DLD1 (cell line): Measurements from ENCODE around the gene YIPF2.
"Not testable (repeated sequence)": the region's sequence is repeated elsewhere in the genome, so short reads cannot be mapped to it uniquely, and the experiment has no call there.

Experiments
- in situ Hi-C: cut with HindIII; loops from 2 replicates; pipeline ENCODE4 v1.10.0; 2017; ENCODE audit warnings: low sequenced_read_pairs

YIPF2 gene

GRCh38 chr19:10941649-10942048 is 13.2 kb upstream of the YIPF2 start:
- in situ Hi-C loops: not testable (repeated sequence)

DNA sequence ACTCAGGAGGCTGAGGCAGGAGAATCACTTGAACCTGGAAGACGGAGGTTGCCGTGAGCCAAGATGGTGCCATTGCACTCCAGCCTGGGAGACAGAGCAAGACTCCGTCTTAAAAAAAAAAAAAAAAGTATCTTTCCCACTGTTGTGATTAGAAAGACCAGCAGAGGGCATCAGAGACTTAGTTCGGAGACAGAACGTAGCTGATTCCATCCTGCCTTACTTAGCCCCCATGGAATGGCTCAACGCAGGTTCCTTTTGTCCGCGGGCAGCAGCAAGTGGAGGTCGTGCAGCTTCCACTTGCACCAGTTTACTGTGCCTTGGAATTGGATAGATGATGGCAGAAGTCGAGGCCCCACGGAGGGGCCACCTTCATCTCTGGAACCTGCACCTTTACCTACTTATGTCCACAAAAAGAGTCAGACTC is 8.2 kb upstream of the YIPF2 start:
- in situ Hi-C loops: no loop called here

- in situ Hi-C loops: no loop called here
Measured at GRCh38 chr19:10935371-10936059, 7.1 kb upstream of the YIPF2 start.

- in situ Hi-C loops: no loop called here
Measured at GRCh38 chr19:10929402-10929794, 959 bp upstream of the YIPF2 start.

DNA sequence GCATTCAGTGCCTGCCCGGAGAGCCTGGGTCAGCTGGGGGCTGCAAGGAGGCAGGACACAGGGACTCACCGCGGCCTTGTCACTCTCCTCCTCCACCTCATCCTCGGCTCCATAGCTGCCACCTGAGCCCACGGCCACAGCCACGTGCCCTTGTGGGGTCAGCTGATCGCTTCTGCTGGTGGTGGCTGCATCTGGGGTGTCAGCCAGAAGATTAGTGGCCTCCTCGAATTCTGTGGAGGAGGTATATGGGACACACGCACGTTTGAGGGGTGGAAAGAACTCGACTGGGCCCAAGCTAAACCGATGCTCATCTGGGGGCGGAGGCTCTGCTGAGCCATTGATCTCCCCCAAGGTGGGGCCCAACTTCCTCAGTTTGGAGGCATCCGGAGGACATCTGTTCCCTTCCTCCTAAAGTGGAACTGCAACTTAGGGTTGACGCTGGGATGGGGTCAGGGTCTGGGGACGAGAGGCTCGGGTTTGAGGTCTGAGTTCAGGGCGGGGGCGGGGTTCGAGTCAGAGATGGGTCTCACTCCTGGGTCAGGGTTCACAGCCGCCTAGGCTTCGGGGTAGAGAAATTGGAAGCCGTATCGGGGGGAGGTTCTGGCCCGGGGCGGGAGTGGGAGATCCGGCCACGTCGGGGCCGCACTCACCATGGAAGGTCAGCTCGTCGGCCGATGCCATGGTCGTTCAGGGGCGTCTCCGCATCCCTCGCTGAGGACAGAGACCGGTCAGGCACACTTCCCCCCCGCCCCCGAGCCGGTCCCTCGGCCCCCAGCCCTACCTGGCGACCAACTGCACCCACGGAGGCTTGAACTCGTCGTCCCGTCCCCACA is 493 bp downstream of the YIPF2 start:
- in situ Hi-C loops: no loop called here

DNA sequence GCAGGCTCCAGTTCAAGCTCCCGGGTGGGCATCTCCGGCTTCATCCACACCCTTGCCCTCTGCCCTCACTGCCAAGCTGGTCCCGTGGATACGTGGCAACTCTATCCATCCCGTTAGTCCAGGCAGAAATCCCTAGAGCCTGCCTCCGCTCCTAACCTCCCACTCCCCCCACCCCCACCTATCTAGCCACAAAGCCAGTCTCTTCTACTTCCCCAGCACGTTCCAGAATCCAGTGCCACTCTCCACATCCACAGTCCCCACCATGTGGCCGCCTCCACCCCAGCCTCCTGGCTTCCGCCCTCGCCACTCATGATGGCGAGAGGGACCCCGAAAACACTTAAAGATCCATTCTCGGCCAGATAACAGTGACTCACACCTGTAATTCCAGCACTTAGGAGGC is 3.8 kb downstream of the YIPF2 start:
- in situ Hi-C loops: no loop called here

DNA sequence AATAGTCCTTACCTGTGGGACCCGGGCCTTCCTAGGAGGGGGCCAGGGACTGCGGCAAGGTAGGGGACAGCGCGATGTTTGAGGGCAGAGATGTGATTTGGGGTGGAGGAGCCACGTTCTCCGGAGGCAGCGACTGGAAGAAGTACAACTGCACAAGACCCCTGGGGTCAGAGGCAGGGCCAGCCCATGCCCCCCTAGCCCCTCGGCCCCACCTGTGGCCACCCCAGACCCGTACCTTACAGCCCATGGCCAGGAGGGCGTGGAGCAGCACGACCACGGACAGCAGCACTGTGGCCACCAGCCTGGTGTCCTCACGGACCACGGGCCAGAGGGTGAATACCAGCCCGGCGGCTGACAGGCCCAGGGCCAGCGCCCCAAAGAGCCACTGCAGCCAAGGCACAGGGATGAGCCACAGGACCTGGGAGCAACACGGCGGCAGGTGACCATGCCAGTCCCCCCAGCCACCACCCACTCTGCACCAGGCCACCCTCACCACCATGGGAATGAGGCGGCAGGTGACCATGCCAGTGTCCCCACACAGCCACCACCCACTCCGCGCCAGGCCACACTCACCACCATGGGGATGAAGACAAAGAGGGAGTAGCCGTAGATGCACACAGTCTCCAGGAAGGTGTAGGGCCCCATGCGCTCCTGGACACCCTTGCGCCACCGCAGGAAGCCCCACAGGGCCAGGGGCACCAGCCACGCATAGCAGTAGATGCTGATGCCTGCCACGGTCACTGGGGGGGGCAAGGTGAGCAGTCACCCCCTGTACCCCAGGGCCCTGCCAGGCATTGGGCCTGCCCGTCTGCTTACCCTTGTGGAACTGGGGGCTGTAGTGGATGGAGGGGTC is 5.0 kb downstream of the YIPF2 start:
- in situ Hi-C loops: no loop called here

DNA sequence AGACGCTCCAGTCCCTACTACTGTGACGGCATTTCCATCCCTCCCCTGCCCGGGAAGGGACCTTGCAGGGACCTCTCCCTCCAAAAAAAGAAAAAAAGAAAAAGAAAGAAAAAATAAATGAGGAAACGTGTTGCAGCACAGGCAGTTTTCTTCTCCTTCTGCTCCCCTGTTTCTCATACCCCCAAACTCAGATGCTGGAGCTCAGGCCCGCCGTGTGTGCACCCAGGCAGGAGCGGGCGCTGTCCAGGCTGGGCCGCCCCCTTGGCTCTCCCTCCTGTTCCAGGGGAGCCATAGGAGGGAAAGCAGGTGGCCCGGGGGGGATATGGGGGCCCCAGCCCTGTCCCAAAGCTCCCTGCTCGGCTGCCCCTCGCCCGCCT is 5.8 kb downstream of the YIPF2 start:
- in situ Hi-C loops: no loop called here

DNA sequence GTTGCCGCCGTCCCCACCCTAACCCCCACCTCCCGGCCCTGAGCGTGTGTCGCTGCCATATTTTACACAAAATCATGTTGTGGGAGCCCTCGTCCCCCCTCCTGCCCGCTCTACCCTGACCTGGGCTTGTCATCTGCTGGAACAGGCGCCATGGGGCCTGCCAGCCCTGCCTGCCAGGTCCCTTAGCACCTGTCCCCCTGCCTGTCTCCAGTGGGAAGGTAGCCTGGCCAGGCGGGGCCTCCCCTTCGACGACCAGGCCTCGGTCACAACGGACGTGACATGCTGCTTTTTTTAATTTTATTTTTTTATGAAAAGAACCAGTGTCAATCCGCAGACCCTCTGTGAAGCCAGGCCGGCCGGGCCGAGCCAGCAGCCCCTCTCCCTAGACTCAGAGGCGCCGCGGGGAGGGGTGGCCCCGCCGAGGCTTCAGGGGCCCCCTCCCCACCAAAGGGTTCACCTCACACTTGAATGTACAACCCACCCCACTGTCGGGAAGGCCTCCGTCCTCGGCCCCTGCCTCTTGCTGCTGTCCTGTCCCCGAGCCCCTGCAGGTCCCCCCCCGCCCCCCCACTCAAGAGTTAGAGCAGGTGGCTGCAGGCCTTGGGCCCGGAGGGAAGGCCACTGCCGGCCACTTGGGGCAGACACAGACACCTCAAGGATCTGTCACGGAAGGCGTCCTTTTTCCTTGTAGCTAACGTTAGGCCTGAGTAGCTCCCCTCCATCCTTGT is 6.4 kb downstream of the YIPF2 start:
- in situ Hi-C loops: no loop called here

- in situ Hi-C loops: no loop called here
Measured at GRCh38 chr19:10921199-10921909, 7.1 kb downstream of the YIPF2 start.

GRCh38 chr19:10920781-10921180 is 7.7 kb downstream of the YIPF2 start:
- in situ Hi-C loops: no loop called here

- in situ Hi-C loops: no loop called here
Measured at GRCh38 chr19:10920288-10920655, 8.2 kb downstream of the YIPF2 start.

GRCh38 chr19:10919352-10920287 is 8.8 kb downstream of the YIPF2 start:
- in situ Hi-C loops: no loop called here

- in situ Hi-C loops: no loop called here
Measured at GRCh38 chr19:10918359-10918758, 10.1 kb downstream of the YIPF2 start.

DNA sequence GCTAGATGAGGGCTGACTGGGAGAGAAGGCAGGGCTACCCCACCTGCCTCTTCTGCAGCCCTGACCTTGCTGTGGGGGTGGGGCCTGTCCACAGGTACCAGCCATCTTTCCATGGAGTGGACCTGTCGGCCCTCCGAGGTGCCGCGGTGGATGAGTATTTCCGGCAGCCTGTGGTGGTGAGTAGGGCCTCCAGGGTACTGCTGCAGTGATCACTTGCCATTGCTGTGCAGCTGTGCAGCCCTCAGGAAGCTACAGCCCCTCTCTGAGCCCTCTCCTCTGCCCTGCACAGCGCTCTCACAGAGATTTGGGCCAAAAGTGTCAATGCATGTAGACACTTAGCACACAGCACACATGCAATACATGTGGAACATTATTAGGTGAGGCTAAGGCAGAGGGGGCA is 11.8 kb downstream of the YIPF2 start:
- in situ Hi-C loops: no loop called here

- in situ Hi-C loops: no loop called here
Measured at GRCh38 chr19:10915130-10916091, 13.0 kb downstream of the YIPF2 start.

DNA sequence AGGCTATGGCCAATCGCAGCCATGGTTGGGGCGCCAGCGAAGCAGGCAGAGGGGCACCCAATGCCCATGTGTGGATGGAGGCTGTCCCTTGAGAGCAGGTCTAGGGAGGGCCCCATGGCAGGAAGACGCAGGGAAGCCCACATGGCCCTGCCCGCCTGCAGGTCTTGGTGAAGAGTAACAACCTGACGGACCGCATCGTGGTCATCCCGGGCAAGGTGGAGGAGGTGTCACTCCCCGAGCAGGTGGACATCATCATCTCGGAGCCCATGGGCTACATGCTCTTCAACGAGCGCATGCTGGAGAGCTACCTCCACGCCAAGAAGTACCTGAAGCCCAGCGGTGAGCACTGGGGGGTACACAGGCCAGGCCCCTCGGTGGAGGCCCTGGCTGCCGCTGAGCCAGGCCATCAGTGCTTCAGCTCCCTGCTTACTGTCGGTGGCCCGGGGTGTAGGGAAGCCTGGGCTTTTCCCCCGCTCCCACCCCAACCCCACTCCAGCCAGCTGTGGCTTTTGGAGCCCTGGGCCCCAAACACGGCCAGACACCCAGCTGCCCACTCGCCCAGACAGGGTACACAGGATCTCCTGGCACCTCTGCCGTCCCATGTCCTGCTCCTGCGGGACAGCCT is 14.6 kb downstream of the YIPF2 start:
- in situ Hi-C loops: no loop called here

DNA sequence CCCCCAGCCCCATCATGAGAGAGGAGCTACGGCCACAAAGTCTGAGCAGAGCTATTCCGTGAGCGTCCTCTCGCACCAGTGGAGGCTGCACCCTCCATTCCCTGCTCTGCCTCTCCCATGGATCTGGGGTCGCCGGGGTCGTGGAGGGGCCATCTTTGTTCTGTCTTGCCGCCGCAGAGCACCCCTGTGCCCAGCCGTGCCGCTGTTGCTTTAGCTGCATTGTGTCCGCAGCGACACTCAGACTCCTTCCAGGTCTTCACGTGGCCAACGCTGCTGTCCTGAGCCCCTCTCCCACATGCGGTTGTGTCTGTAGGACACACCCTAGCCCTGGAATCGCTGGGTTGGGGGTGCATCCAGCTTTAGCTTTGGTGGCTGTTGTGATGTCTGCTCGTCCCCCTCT is 15.8 kb downstream of the YIPF2 start:
- in situ Hi-C loops: no loop called here
